GM12891 (cell line): ENCODE data around the gene CUTA.
A peak's percentile ranks its signal among the peaks of the same experiment; 100 is the strongest.

ENCODE experiments used
- DNase-seq: peaks from one replicate; pipeline ENCODE4 v3.0.0; 2011; ENCODE audit warnings: low spot score; ENCODE audit not compliant: insufficient read length
- FAIRE-seq: peaks from 2 replicates; lab custom pipeline; 2011; peaks lifted over from hg19 to GRCh38; lab: Jason Lieb, UNC
- PAX5 ChIP-seq: IDR thresholded peaks from 2 replicates; pipeline ENCODE4 v1.6.1; 2011; ENCODE audit warnings: low read length, moderate library complexity, mild to moderate bottlenecking; ENCODE audit not compliant: insufficient read depth, severe bottlenecking
- POLR2A ChIP-seq: IDR thresholded peaks from 2 replicates; pipeline ENCODE4 v1.6.1; 2011; ENCODE audit warnings: low read depth, low read length, control low read depth
- POLR2AphosphoS5 ChIP-seq: IDR thresholded peaks from 2 replicates; pipeline ENCODE4 v1.6.1; 2011; ENCODE audit warnings: low read depth, low read length, control low read depth
- POU2F2 ChIP-seq: IDR thresholded peaks from 2 replicates; pipeline ENCODE4 v1.6.1; 2011; ENCODE audit warnings: low read depth, mild to moderate bottlenecking, control low read depth, low read length, moderate library complexity
- SPI1 ChIP-seq: IDR thresholded peaks from 2 replicates; pipeline ENCODE4 v1.6.1; 2011; ENCODE audit warnings: low read depth, low read length, control low read depth
- TAF1 ChIP-seq: IDR thresholded peaks from 2 replicates; pipeline ENCODE4 v1.6.1; 2011; ENCODE audit warnings: low read depth, low read length, control low read depth

CUTA gene

DNA sequence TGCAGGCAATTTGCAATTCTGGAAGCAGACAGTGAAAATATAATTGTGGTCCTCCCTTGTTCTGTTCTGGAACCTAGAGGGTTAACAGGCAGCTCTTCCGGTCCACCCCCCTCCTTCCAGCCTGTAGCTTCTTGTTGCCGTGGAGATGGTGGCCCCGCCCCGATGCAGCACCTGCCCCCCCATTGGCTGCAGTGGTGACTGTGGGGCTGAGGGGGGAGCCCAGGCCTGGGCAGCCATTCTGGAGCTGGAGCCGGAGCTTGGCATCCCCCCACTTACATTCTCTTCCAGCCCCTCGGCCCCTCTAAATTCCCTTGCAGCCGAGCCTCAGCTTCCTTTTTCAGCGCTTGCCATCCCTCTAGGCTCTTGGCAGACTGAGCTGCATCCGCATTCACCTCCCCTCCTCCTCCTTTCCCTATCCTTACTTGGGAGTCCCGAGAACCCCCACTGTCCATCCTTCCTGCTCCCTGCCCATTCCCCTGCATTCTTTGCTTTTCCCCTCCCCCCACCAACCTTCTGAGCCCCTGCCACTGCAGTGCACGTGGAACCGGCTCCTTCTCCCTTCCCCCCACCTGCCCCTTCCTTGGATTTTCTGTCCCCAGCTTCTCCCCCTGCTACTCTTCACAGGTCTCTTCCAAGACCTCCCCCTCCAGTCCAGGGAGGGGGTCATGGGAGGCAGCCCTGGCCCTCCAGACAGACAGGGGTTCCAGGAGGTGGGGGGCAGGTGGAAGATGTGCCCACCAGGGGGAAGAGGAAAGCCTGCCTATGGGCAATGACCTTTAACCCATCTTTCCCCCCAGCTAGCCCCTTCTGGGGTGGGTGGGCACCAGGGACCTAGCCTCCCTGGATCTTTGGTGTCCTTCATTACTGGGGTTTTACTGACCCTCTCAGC lies 13.3 kb upstream of the CUTA start:
- FAIRE-seq = peak; percentile 93

DNA sequence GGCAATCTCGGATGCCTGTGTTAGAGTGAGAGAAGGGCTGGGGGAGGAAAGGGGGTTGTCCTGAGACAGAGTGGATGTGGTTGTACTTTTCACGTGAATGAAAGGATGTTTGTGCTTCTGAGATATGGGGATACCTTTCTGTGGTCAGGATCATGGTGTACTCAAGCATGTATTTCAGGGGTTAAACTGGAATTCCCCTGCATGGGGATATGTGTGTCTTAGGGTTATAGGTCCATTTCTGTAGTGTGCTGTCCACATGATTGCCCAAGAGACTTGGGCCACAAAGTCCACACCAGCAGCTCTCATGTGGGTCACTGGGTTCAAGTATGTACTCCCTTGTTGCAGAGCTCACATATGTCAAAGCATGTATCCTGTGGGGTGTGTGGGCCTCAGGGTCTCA lies 12.4 kb upstream of the CUTA start:
- DNase-seq = no peak
- FAIRE-seq = peak; percentile 66
- TF ChIP-seq POU2F2 (no peak), POLR2AphosphoS5 (no peak), SPI1 (no peak), PAX5 (no peak), POLR2A (no peak), TAF1 (no peak)

More for the DNA sequence above, 13.3 kb upstream of the CUTA start:
- no peak for TF ChIP-seq PAX5
- TF ChIP-seq TAF1 = 0 out of 2 replicates have a peak, but pooled peaks have one; percentile 7
- 0 out of 2 replicates have a peak, but pooled peaks have one; percentile 17 for TF ChIP-seq POU2F2
- no peak for TF ChIP-seq POLR2AphosphoS5
- TF ChIP-seq POLR2A = no peak
- DNase-seq = peak; percentile 94

DNA sequence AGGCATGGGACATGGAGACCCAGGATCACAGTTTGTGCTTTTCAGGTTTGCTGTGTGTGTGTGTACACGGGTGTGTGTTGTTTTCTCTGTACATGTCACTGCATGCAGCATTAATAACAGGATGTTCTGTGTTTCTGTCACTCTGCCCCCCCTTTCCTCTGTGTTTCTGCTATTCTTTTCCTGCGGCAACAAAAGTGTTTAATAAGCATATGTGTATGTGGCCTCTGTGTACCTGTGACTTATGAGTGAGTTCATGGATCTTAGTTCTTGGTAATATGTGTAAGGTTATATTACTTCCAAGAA lies 11.8 kb upstream of the CUTA start:
- DNase-seq (no peak), FAIRE-seq (no peak)
- TF ChIP-seq POLR2AphosphoS5 = no peak
- no peak for TF ChIP-seq TAF1
- no peak for TF ChIP-seq PAX5
- no peak for TF ChIP-seq SPI1
- no peak for TF ChIP-seq POU2F2
- no peak for TF ChIP-seq POLR2A

DNA sequence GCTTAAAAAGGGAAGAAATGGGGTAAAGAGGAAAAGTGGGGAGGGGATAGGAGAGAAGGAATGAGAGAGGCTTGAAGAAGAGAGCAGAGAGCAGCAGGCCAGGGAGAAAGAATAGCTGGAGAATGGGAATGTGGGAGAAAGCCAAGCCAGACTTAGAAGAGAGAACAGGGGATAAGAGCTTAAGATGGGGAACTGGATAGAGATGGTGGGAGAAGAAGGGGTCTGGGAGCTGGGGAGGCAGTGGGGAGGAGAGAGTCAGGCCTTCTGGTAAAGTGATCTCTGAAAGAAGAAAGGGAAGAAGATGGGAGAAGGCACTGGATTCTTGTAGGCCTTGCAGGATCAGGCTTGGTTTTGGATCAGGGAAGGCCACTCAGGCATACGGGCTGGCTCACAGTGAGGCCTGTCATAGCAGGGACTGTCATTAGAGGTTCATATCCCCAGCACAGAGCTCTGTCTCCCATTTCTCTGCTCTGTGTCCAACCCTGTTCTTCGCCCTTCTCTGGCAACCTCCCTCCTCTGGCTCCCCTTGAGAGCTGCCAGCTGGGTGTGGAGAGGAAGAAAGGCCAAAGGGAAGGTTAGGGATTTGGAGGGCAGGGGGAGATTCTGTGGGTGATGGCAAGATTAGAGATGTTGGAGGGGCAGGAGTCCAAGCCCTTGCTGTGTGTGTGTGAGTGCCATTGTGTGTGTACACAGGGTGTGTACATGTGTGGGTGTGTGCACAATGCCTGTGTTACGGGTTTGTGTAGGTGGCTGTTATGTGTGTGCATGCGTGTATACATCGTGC lies 11.3 kb upstream of the CUTA start:
- no peak for DNase-seq
- TF ChIP-seq PAX5 (no peak), SPI1 (no peak), POU2F2 (no peak), POLR2AphosphoS5 (no peak), POLR2A (no peak), TAF1 (no peak)
- FAIRE-seq = peak; percentile 66

DNA sequence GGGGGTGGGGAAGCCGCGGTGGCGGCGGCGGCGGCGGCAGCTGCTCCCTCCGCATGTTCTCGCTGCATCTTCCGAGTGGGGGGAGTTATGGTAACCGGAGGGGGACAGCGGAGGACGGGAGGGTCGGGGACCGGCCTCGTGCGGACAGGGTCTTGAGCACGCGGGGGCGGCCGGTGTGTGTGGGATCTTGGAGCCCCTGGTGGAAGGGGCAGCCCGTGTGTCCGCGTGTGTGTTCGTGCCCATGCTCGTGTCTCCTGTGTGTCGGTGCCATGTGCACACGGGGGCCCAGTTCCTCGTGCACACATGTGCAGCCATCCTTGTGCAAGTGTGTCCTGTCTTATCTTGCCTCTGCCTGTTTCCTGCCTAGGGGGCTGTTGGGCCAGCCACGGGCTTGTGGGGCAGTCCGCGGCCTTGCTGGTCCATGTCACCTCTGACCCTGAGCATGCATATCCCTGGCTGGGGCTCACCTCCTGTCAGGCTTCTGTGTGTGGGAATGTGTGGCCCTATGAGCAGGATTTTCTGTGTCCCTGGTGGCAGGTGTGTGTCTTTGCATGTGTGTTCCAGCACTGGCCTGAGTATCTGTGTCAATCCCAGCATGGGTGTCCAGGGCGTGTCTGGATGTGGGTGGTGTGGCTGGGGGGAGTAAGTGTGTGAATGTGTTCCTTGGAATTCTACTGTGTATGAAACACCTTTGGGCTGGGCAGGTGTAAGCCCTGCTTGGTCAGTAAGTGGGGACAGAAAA lies 10.5 kb upstream of the CUTA start:
- TF ChIP-seq POLR2A (no peak), SPI1 (no peak), TAF1 (no peak), PAX5 (no peak), POU2F2 (no peak; the same call in 1 of the 2 replicates), POLR2AphosphoS5 (no peak)
- DNase-seq = no peak
- FAIRE-seq = peak; percentile 81

DNA sequence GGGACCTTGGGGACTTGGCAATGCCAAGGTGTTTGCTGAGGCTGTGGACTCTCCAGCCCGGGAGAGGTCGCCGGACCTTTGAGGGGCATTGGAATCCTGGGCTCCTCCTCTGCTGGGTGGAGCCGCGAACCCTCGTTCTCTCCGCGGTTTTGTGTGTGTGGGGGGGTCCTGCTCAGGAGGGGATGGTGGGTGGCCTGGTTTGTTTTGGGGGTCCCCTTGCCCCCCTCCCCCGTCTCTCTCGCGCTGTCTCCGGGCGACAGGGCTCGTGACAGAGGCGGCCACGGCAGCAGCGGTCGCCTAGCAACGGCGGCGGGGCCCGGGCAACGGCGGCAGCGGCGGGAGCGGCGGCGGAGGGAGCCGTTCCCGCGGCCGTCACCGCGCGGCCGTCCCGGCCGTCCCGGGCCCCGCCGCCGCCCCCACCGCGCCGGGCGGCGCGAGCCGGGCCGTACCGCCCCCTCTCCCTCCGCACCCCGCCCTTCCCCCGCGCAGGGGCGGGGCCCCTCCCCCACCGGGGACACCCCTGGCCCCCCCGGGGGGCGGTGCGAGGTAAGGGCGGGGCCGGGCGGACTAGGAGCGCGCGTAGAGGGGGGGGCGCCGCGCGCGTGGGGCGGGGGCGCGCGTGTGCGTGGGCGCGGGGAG lies 9.8 kb upstream of the CUTA start:
- FAIRE-seq (no peak), DNase-seq (peak; percentile 57)
- no peak for TF ChIP-seq POU2F2
- TF ChIP-seq TAF1 = no peak
- no peak for TF ChIP-seq POLR2A
- no peak for TF ChIP-seq SPI1
- no peak for TF ChIP-seq POLR2AphosphoS5
- TF ChIP-seq PAX5 = no peak

DNA sequence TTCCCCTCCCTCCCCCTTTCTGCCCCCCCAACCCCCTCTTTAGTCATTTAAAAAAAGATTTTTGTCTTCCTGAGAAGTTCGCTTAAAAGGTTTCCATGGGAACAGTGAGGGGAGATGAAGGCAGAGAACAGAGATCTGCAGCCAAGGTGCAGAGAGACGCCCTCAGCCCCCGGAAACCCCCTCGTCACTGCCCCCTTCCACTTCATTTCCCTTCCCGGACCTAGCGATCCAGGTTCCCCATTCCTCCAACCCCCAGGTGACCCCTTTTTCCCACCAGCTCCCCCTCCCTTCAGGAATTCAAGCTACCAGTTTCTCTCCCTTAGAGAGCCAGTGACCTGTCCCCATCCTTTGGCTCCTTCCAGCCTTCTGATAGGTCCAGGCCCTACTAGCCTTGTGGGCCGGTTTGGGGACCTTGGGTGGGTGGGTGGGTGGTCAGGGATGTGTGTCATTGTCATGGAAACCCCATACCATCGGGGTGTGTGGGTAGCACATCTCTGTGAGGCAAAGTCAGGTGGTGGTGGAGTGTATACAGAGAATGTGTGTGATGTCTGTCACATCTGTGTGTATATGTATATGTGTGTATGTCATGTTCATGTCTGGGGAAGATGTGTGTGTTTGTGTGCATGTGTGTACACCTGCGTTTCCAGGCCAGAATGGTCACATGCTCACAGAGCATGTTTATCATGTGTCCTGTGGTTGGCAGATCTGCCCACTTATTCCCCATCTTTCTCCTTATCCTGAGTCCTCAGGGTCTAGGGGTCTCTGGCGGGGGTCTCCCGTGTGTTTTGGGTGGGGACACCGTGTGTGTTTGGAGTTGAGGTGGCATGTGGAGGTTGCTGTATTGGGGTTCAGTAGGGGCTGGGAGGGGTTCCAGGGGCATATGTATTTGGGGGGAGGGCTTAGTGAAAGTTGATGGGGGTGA lies 8.9 kb upstream of the CUTA start:
- FAIRE-seq = peak; percentile 93
- no peak for DNase-seq
- TF ChIP-seq PAX5 = no peak
- no peak for TF ChIP-seq POLR2A
- no peak for TF ChIP-seq POU2F2
- no peak for TF ChIP-seq POLR2AphosphoS5
- no peak for TF ChIP-seq TAF1
- TF ChIP-seq SPI1 = no peak
